ENCODE measurements around the gene CMSS1. TPM values are rescaled to one million over a fixed set of nuclear protein-coding genes. Genes with fewer than 3 reads are reported as not detected.

CMSS1 gene
- total RNA-seq, 1 donor: 8.6 TPM

- peak; percentile 13 for DNase-seq (ENCODE audit: low read depth)
Measured at GRCh38 chr3:100150473-100150872, 332.8 kb downstream of the CMSS1 start.

GRCh38 chr3:100151024-100151707, 333.5 kb downstream of the CMSS1 start:
- no peak for TF ChIP-seq CTCF (IDR thresholded peaks at IDR 0.05; ENCODE audit: insufficient read depth, low read depth, low read length)
- H3K4me3 ChIP-seq (ENCODE audit: low read depth, low read length): no peak overlapping the region
- no peak for DNase-seq (ENCODE audit: low read depth)

More at GRCh38 chr3:100150473-100150872, 332.8 kb downstream of the CMSS1 start:
- no peak for TF ChIP-seq CTCF (IDR thresholded peaks at IDR 0.05; ENCODE audit: insufficient read depth, low read depth, low read length)
- H3K4me3 ChIP-seq (ENCODE audit: low read depth, low read length): no peak overlapping the region

- no peak for TF ChIP-seq CTCF (IDR thresholded peaks at IDR 0.05; ENCODE audit: insufficient read depth, low read depth, low read length)
- DNase-seq (ENCODE audit: low read depth): no peak
Measured at GRCh38 chr3:100154171-100154570, 336.5 kb downstream of the CMSS1 start.

GRCh38 chr3:100155128-100155527, 337.5 kb downstream of the CMSS1 start:
- no peak overlapping the region for H3K4me3 ChIP-seq (ENCODE audit: low read depth, low read length)
- TF ChIP-seq CTCF (IDR thresholded peaks at IDR 0.05; ENCODE audit: insufficient read depth, low read depth, low read length): no peak
- DNase-seq (ENCODE audit: low read depth): peak; percentile 21

More at GRCh38 chr3:100154171-100154570, 336.5 kb downstream of the CMSS1 start:
- H3K4me3 ChIP-seq (ENCODE audit: low read depth, low read length): no peak overlapping the region

GRCh38 chr3:100155590-100155989, 337.9 kb downstream of the CMSS1 start:
- H3K4me3 ChIP-seq (ENCODE audit: low read depth, low read length): no peak overlapping the region
- DNase-seq (ENCODE audit: low read depth): no peak
- no peak for TF ChIP-seq CTCF (IDR thresholded peaks at IDR 0.05; ENCODE audit: insufficient read depth, low read depth, low read length)

GRCh38 chr3:100157685-100158084, 340.0 kb downstream of the CMSS1 start:
- TF ChIP-seq CTCF (IDR thresholded peaks at IDR 0.05; ENCODE audit: insufficient read depth, low read depth, low read length): no peak
- DNase-seq (ENCODE audit: low read depth): no peak
- H3K4me3 ChIP-seq (ENCODE audit: low read depth, low read length): no peak overlapping the region

GRCh38 chr3:100158918-100159330, 341.3 kb downstream of the CMSS1 start:
- TF ChIP-seq CTCF (IDR thresholded peaks at IDR 0.05; ENCODE audit: insufficient read depth, low read depth, low read length): no peak
- no peak overlapping the region for H3K4me3 ChIP-seq (ENCODE audit: low read depth, low read length)
- DNase-seq (ENCODE audit: low read depth): peak; percentile 8

Measured in fibroblast of villous mesenchyme (primary cell).